T-helper 2 cell treated with Interferon-gamma antibody and Interleukin-4, amounts not matched to agents 100 ng/mL and 5 ng/mL, for 36 hours (primary cell): ENCODE measurements around the gene ASB2. TPM values are rescaled to one million over a fixed set of nuclear protein-coding genes. Genes with fewer than 3 reads are reported as not detected.

Experiments used
- intact Hi-C: fragments of 100-400 bp; cut with micrococcal nuclease; formaldehyde crosslinking; loops from one replicate; pipeline ENCODE4 v1.15.1; 2023
- total RNA-seq: library from RNA; stranded (reverse); gene quantifications from 2 replicates; pipeline ENCODE4 v1.2.3, GENCODE V29; 2022

ASB2 gene
- total RNA-seq, 1 donor from 2014 or later: 55.8 TPM

GRCh38 chr14:93953263-93953662, 23.1 kb downstream of the ASB2 start:
- intact Hi-C loops: no loop called here

GRCh38 chr14:93952829-93953228, 23.5 kb downstream of the ASB2 start:
- intact Hi-C loops: no loop called here

- intact Hi-C loops: no loop called here
Measured at GRCh38 chr14:93951635-93952540, 24.5 kb downstream of the ASB2 start.

GRCh38 chr14:93950948-93951634, 25.3 kb downstream of the ASB2 start:
- intact Hi-C loops: no loop called here

- intact Hi-C loops: no loop called here
Measured at GRCh38 chr14:93949511-93950075, 26.8 kb downstream of the ASB2 start.

GRCh38 chr14:93947282-93947681, 29.1 kb downstream of the ASB2 start:
- intact Hi-C loops: no loop called here

- intact Hi-C loops: no loop called here
Measured at GRCh38 chr14:93946541-93947090, 29.8 kb downstream of the ASB2 start.

GRCh38 chr14:93946104-93946503, 30.3 kb downstream of the ASB2 start:
- intact Hi-C loops: no loop called here

- intact Hi-C loops: no loop called here
Measured at GRCh38 chr14:93945070-93945399, 31.3 kb downstream of the ASB2 start.

- intact Hi-C loops: no loop called here
Measured at GRCh38 chr14:93944348-93945069, 31.9 kb downstream of the ASB2 start.

GRCh38 chr14:93943930-93944329, 32.4 kb downstream of the ASB2 start:
- intact Hi-C loops: no loop called here

GRCh38 chr14:93943052-93943451, 33.3 kb downstream of the ASB2 start:
- intact Hi-C loops: no loop called here

GRCh38 chr14:93941293-93941910, 35.0 kb downstream of the ASB2 start:
- intact Hi-C loops: no loop called here

- intact Hi-C loops: loop anchor here (1.0 kb wide), 1 partner anchor 196 kb away; no protein-coding TSS in a partner anchor
Measured at GRCh38 chr14:93940437-93940836, 35.9 kb downstream of the ASB2 start.

GRCh38 chr14:93939304-93940229, 36.8 kb downstream of the ASB2 start:
- intact Hi-C loops: loop anchor here (1.0 to 2.0 kb wide), 6 partner anchors 19 to 241 kb away; partner anchors contain the start of gene IFI27L2

- intact Hi-C loops: loop anchor here (1.0 to 2.0 kb wide), 5 partner anchors 20 to 242 kb away; partner anchors contain the start of gene IFI27L2
Measured at GRCh38 chr14:93938751-93939303, 37.5 kb downstream of the ASB2 start.

- intact Hi-C loops: no loop called here
Measured at GRCh38 chr14:93937519-93937918, 38.9 kb downstream of the ASB2 start.

- intact Hi-C loops: no loop called here
Measured at GRCh38 chr14:93936926-93937325, 39.4 kb downstream of the ASB2 start.

GRCh38 chr14:93936245-93936644, 40.1 kb downstream of the ASB2 start:
- intact Hi-C loops: no loop called here
